ENCODE data around the gene DTD2.

- TF ChIP-seq, protein P1, sequence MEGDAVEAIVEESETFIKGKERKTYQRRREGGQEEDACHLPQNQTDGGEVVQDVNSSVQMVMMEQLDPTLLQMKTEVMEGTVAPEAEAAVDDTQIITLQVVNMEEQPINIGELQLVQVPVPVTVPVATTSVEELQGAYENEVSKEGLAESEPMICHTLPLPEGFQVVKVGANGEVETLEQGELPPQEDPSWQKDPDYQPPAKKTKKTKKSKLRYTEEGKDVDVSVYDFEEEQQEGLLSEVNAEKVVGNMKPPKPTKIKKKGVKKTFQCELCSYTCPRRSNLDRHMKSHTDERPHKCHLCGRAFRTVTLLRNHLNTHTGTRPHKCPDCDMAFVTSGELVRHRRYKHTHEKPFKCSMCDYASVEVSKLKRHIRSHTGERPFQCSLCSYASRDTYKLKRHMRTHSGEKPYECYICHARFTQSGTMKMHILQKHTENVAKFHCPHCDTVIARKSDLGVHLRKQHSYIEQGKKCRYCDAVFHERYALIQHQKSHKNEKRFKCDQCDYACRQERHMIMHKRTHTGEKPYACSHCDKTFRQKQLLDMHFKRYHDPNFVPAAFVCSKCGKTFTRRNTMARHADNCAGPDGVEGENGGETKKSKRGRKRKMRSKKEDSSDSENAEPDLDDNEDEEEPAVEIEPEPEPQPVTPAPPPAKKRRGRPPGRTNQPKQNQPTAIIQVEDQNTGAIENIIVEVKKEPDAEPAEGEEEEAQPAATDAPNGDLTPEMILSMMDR (IDR thresholded peaks at IDR 0.05): no peak
- no peak for TF ChIP-seq EZH2 (IDR thresholded peaks at IDR 0.05; ENCODE audit: borderline replicate concordance, insufficient read depth, low read depth, low read length, poor library complexity, severe bottlenecking)
These were observed 9.2 kb upstream of the DTD2 start for GRCh38 chr14:31466554-31466953.

All from B cell (primary cell).